ENCODE results near the gene TNS1. TPM values are rescaled to one million over a fixed set of nuclear protein-coding genes. Genes with fewer than 3 reads are reported as not detected.
A peak's percentile ranks its signal among the peaks of the same experiment; 100 is the strongest.

The TNS1 gene
- total RNA-seq, 1 donor from 2014 or later = 59.2 TPM

DNA sequence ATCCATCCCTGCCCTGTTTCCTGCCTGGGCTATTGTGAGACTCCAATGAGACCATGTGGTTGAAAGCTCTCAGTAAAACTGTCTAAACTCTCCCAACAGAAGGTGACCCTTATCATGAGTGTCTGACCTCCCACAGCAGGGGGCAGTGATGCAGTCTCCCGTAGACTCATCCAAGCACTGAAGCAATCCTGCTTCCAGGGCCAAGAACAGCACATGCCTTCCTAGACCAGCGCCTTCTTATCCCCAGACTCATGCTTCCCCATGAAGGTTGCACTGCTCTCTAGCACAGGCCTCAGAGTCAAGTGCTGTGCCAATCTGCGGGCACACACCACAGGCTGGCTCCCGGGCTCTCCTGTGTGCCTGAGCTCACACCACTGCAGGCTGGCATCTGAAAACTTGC lies 112.3 kb downstream of the TNS1 start:
- H3K4me1 Mint-ChIP-seq (ENCODE audit: unreplicated experiment) = no peaks in the 10 kb centered on the region
- H3K4me3 Mint-ChIP-seq = no peak overlapping the region
- no peak overlapping the region for H3K27ac Mint-ChIP-seq
- no peaks in the 10 kb centered on the region for H3K9me3 Mint-ChIP-seq
- DNase-seq (ENCODE audit: extremely low spot score, unreplicated experiment) = no peak
- TF ChIP-seq, protein P1, sequence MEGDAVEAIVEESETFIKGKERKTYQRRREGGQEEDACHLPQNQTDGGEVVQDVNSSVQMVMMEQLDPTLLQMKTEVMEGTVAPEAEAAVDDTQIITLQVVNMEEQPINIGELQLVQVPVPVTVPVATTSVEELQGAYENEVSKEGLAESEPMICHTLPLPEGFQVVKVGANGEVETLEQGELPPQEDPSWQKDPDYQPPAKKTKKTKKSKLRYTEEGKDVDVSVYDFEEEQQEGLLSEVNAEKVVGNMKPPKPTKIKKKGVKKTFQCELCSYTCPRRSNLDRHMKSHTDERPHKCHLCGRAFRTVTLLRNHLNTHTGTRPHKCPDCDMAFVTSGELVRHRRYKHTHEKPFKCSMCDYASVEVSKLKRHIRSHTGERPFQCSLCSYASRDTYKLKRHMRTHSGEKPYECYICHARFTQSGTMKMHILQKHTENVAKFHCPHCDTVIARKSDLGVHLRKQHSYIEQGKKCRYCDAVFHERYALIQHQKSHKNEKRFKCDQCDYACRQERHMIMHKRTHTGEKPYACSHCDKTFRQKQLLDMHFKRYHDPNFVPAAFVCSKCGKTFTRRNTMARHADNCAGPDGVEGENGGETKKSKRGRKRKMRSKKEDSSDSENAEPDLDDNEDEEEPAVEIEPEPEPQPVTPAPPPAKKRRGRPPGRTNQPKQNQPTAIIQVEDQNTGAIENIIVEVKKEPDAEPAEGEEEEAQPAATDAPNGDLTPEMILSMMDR (conservative IDR thresholded peaks at IDR 0.05) = peak; percentile 20
- H3K27me3 Mint-ChIP-seq = no peaks in the 10 kb centered on the region
- peaks cover 20% of the 10 kb centered on the region for H3K36me3 Mint-ChIP-seq

DNA sequence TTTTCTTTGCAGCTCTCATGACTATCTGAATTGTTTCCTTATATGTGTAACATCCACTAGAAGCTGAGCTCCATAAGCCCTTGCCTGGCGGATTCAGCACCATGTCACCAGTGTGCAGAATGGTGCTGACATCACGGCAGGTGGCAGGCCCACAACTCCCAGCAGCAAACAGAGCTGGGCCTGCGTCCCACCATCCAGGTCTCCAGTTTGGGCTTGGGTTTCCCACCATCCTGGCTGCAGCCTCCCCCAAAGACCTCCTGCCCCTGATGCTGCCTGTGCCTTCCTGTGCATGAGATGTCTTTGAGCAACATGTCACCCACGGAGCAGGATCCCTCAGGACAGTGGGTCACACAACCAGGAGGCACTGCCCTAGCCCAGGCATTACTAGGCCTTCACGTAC lies 113.1 kb downstream of the TNS1 start:
- no peaks in the 10 kb centered on the region for H3K9me3 Mint-ChIP-seq
- H3K36me3 Mint-ChIP-seq = peaks cover 25% of the 10 kb centered on the region
- DNase-seq (ENCODE audit: extremely low spot score, unreplicated experiment) = no peak
- H3K4me1 Mint-ChIP-seq (ENCODE audit: unreplicated experiment) = no peaks in the 10 kb centered on the region
- TF ChIP-seq, protein P1 (conservative IDR thresholded peaks at IDR 0.05) = no peak
- no peak overlapping the region for H3K4me3 Mint-ChIP-seq
- H3K27ac Mint-ChIP-seq = no peak overlapping the region
- no peaks in the 10 kb centered on the region for H3K27me3 Mint-ChIP-seq

DNA sequence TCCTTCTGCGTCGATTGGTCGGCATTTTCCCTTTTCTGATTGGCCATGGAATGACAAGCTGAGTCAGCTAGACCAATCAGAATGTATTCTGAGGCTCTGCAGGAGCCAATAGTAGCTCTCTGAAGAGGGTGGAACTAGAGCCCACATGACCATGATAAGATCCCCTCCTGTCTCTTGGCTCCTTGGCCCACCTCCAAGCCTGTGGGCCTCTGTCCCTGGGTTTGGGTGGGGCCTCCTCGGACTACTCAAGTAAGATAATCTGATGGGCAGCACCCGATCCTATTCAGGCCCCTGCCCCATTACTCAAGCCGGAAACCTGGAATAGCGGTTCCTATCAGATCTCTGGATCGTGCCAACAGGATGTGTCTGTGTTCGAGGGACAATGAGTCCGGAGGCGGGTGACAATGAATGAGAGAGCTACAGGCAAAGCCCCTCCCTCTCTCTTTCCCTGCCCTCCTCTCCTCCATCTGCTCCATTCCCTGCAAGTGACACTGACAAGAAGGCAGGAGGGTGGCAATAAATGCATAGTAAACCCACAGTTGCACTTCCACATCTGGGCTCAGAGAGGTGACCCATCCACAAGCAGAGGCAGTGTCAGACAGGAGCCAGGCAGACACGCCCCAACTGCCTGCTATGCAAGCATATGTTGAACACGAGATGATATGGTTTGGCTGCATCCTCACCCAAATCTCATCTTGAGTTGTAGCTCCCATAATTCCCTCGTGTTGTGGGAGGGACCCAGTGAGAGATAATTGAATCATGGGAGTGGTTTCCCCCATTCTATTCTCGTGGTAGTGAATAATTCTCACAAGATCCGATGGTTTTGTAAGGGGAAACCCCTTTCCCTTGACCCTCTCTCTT lies 114.7 kb downstream of the TNS1 start:
- Mint-ChIP-seq H3K4me3 (no peak overlapping the region), H3K4me1 (ENCODE audit: unreplicated experiment) (no peaks in the 10 kb centered on the region), H3K27me3 (no peaks in the 10 kb centered on the region), H3K36me3 (peaks cover 30% of the 10 kb centered on the region), H3K9me3 (no peaks in the 10 kb centered on the region), H3K27ac (no peak overlapping the region)
- no peak for DNase-seq (ENCODE audit: extremely low spot score, unreplicated experiment)
- TF ChIP-seq, protein P1 (conservative IDR thresholded peaks at IDR 0.05) = no peak

DNA sequence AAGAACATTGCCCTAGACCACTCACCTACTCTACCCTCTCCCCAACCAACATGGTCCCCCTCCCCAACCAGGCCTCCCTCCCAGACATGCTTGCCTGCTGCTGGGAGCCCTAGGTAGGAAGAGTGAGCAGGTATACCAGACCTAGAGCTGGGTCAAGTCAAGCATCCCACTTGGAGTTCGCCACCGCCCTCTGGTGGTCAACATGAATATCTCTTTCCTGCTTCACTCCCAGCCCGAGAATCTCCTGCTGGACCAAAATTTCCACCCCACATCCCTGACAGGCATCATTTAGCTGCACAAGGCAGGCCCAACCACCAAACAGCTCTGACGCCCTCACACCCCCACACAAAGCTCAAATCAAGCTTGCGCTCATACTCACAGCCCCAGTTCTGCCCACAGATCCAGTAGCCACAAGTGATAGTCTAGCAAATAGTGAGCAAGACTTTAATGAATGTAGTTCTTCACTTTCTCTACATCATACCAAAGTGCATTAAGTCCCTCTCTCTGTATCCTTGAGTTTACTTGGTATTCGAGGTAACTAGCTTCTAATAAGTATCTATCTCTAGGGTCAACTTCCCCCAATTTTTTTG lies 116.0 kb downstream of the TNS1 start:
- H3K4me1 Mint-ChIP-seq (ENCODE audit: unreplicated experiment) = no peaks in the 10 kb centered on the region
- peak overlapping the region; percentile 17 for H3K27ac Mint-ChIP-seq
- H3K4me3 Mint-ChIP-seq = no peak overlapping the region
- H3K36me3 Mint-ChIP-seq = peaks cover 30% of the 10 kb centered on the region
- no peak for DNase-seq (ENCODE audit: extremely low spot score, unreplicated experiment)
- TF ChIP-seq, protein P1 (conservative IDR thresholded peaks at IDR 0.05) = peak; percentile 88
- no peaks in the 10 kb centered on the region for H3K9me3 Mint-ChIP-seq
- no peaks in the 10 kb centered on the region for H3K27me3 Mint-ChIP-seq

DNA sequence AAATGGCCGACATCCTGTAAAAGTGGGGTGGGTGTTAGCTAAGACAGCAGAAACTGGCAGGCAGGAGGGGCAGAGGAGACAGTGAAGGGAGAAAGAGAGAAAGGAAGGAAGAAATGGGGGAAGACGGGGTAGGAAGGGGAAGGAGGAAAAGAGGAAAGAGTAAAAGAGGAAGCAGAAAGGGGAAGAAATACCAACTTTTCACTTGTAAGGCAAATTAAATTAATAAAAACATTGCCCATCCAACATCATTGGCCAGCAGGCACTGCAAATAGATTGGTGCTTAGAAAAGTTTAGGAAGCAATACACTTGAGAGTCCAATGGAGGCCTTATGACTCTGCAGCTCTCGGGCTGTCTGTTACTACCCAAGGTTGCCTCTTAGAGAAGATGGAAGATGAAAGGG lies 116.7 kb downstream of the TNS1 start:
- no peak for DNase-seq (ENCODE audit: extremely low spot score, unreplicated experiment)
- Mint-ChIP-seq H3K4me3 (no peak overlapping the region), H3K27me3 (no peaks in the 10 kb centered on the region), H3K9me3 (no peaks in the 10 kb centered on the region), H3K4me1 (ENCODE audit: unreplicated experiment) (no peaks in the 10 kb centered on the region), H3K36me3 (peaks cover 30% of the 10 kb centered on the region), H3K27ac (no peak overlapping the region)
- TF ChIP-seq, protein P1 (conservative IDR thresholded peaks at IDR 0.05) = no peak

All from type B pancreatic cell (in vitro differentiated cells).